Measurements from ENCODE around the gene LRRC4.

DNA sequence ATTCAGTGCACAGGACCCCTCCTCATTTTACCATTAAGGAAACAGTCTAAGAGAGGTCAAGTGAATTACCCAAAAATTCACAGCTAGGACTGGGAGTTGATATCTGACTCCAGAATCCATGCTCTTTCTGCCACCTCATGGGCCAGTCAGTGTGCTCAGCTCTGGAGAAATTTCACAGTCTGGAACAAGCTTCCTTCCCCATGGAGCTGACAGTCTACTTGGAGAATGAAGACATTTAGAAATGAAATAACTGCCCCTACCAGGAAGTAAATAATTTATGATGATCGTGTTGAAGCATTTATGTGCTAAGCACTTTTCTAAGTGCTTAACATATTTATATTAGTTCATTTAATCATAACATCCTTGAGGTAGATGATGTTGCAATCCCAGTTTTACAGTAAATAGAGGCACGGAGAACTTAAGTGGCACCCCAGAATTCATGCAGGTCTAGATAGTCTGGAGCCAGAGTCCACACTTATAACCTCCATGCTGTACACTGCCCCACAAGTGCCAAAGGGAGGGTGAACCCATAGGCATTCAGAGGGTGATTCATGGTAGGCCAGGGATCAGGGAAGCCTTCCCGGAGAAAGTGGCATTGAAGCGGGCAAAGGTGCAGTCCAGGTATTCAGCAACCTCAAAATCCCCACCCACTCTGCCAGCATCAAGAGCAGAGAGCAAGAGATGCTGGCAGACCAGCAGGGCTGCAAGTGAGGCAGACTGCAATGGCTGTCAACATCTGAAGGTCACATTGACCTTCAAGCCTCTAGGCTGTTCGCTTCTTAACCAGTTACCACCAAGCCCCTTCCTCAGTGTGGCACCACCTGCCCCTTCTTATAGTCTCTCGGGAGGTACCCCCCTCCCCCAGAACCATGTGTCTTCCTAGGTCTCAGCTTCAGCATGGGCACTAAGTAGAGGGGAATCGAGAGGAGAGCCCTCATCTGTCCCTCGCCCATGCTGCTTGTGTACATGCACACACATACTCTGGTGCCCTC, 38.4 kb upstream of the LRRC4 start:
- TF ChIP-seq, protein P1, sequence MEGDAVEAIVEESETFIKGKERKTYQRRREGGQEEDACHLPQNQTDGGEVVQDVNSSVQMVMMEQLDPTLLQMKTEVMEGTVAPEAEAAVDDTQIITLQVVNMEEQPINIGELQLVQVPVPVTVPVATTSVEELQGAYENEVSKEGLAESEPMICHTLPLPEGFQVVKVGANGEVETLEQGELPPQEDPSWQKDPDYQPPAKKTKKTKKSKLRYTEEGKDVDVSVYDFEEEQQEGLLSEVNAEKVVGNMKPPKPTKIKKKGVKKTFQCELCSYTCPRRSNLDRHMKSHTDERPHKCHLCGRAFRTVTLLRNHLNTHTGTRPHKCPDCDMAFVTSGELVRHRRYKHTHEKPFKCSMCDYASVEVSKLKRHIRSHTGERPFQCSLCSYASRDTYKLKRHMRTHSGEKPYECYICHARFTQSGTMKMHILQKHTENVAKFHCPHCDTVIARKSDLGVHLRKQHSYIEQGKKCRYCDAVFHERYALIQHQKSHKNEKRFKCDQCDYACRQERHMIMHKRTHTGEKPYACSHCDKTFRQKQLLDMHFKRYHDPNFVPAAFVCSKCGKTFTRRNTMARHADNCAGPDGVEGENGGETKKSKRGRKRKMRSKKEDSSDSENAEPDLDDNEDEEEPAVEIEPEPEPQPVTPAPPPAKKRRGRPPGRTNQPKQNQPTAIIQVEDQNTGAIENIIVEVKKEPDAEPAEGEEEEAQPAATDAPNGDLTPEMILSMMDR (IDR thresholded peaks at IDR 0.05), result no peak
- TF ChIP-seq POLR2A (IDR thresholded peaks at IDR 0.05), result no peak
